ENCODE data around the gene AKAP13.

GRCh38 chr15:85443046-85443445 is 62.6 kb downstream of the AKAP13 start:
- TF ChIP-seq PKNOX1 (IDR thresholded peaks at IDR 0.05) (no peak), SP1 (IDR thresholded peaks at IDR 0.05) (no peak), TARDBP (IDR thresholded peaks at IDR 0.05) (no peak), ARNT (IDR thresholded peaks at IDR 0.05) (no peak), SUZ12 (IDR thresholded peaks at IDR 0.05) (no peak)

Data from HEK293T (cell line).